PC-3 (cell line): ENCODE measurements around the gene SLC44A5. TPM values are rescaled to one million over a fixed set of nuclear protein-coding genes. Genes with fewer than 3 reads are reported as not detected.
A peak's percentile ranks its signal among the peaks of the same experiment; 100 is the strongest.

ENCODE experiments used
- ATAC-seq: fragments of 200-7000 bp; cut with Tn5 transposase; 2 replicates; pipeline ENCODE4 v1.9.1; 2020; ENCODE audit warnings: mild to moderate bottlenecking, moderate library complexity
- BruUV-seq: library from RNA; stranded (reverse); fragments of 400-500 nt; replicated peaks from 2 replicates; lab custom pipeline; 2021; lab: Mats Ljungman, UMichigan
- CTCF ChIA-PET: fragments of 300-600 bp; sonication (Branson Sonifier 250); formaldehyde crosslinking; loops from one replicate; lab custom pipeline; 2022; ENCODE audit warnings: antibody characterized with exemption; lab: Charles Lee
- POLR2A ChIA-PET: fragments of 300-600 bp; sonication (Branson Sonifier 250); formaldehyde crosslinking; loops from one replicate; lab custom pipeline; 2022; ENCODE audit warnings: antibody characterized with exemption; ENCODE audit not compliant: unreplicated experiment; lab: Charles Lee
- DNase-seq: peaks from one replicate; pipeline ENCODE4 v3.0.0-alpha.2; 2015
- H2AFZ ChIP-seq: fragments of 300-600 bp; sonication (generic); 2 replicates; pipeline ENCODE4 v1.6.0; 2016; ENCODE audit warnings: antibody characterized with exemption, low read length
- H3F3A ChIP-seq: fragments of 300-600 bp; sonication (generic); one replicate; pipeline ENCODE4 v1.6.0; 2017; ENCODE audit warnings: antibody characterized with exemption, low read length, control low read depth, mild to moderate bottlenecking; ENCODE audit not compliant: unreplicated experiment
- H3K27ac ChIP-seq: fragments of 300-600 bp; sonication (generic); 2 replicates; pipeline ENCODE4 v1.5.1; 2016; ENCODE audit warnings: mild to moderate bottlenecking, low read length
- H3K27me3 ChIP-seq: fragments of 300-600 bp; sonication (generic); 2 replicates; pipeline ENCODE4 v1.6.1; 2016; ENCODE audit warnings: low read length, mixed read lengths
- H3K36me3 ChIP-seq: fragments of 300-600 bp; sonication (generic); 2 replicates; pipeline ENCODE4 v1.6.1; 2016; ENCODE audit warnings: low read depth, mixed run types, low read length, mixed read lengths
- H3K4me1 ChIP-seq: fragments of 300-600 bp; sonication (generic); 2 replicates; pipeline ENCODE4 v1.5.1; 2016; ENCODE audit warnings: low read length; ENCODE audit not compliant: insufficient read depth
- H3K4me2 ChIP-seq: fragments of 300-600 bp; sonication (generic); 2 replicates; pipeline ENCODE4 v1.6.0; 2016; ENCODE audit warnings: low read length
- H3K4me3 ChIP-seq: fragments of 300-600 bp; sonication (generic); 2 replicates; pipeline ENCODE4 v1.5.1; 2016; ENCODE audit warnings: mild to moderate bottlenecking, low read length, mixed read lengths
- H3K79me2 ChIP-seq: fragments of 300-600 bp; sonication (generic); 2 replicates; pipeline ENCODE4 v1.6.1; 2017; ENCODE audit warnings: low read length, mixed read lengths
- H3K9ac ChIP-seq: fragments of 300-600 bp; sonication (generic); 2 replicates; pipeline ENCODE4 v1.6.0; 2016; ENCODE audit warnings: mild to moderate bottlenecking, low read length
- H3K9me2 ChIP-seq: fragments of 300-600 bp; sonication (generic); replicated peaks from 2 replicates; pipeline ENCODE4 v1.6.1; 2016; ENCODE audit warnings: mixed run types, low read length, mixed read lengths
- H3K9me3 ChIP-seq: fragments of 300-600 bp; sonication (generic); 2 replicates; pipeline ENCODE4 v1.6.1; 2016; ENCODE audit warnings: low read length, mixed read lengths
- H4K20me1 ChIP-seq: fragments of 300-600 bp; sonication (generic); 2 replicates; pipeline ENCODE4 v1.6.1; 2016; ENCODE audit warnings: low read length, mixed read lengths
- EZH2 ChIP-seq: fragments of 300-600 bp; sonication (generic); IDR thresholded peaks from one replicate; pipeline ENCODE4 v1.6.1; 2017; ENCODE audit warnings: antibody characterized with exemption, mild to moderate bottlenecking, low read length; ENCODE audit not compliant: unreplicated experiment
- EZH2phosphoT487 ChIP-seq: fragments of 300-600 bp; sonication (generic); IDR thresholded peaks from 2 replicates; pipeline ENCODE4 v1.6.1; 2018; ENCODE audit warnings: mild to moderate bottlenecking, antibody characterized with exemption, low read length, borderline replicate concordance
- intact Hi-C: fragments of 100-400 bp; cut with micrococcal nuclease; formaldehyde crosslinking; loops from 2 replicates; pipeline ENCODE4 v1.9.0; 2023
- total RNA-seq: library from RNA; depleted of rRNA; stranded (reverse); fragments of >200 nt; gene quantifications from 2 replicates; pipeline ENCODE4 v1.2.3, GENCODE V29; 2014
- TF ChIP-seq, protein P1 (sequence below): fragments of 300-600 bp; sonication (generic); conservative IDR thresholded peaks from 2 replicates; pipeline ENCODE4 v1.5.1; 2017; ENCODE audit warnings: antibody characterized with exemption, low read depth, mild to moderate bottlenecking, low read length

SLC44A5 gene
- total RNA-seq, 1 experiment from 2014 or later, result not detected

DNA sequence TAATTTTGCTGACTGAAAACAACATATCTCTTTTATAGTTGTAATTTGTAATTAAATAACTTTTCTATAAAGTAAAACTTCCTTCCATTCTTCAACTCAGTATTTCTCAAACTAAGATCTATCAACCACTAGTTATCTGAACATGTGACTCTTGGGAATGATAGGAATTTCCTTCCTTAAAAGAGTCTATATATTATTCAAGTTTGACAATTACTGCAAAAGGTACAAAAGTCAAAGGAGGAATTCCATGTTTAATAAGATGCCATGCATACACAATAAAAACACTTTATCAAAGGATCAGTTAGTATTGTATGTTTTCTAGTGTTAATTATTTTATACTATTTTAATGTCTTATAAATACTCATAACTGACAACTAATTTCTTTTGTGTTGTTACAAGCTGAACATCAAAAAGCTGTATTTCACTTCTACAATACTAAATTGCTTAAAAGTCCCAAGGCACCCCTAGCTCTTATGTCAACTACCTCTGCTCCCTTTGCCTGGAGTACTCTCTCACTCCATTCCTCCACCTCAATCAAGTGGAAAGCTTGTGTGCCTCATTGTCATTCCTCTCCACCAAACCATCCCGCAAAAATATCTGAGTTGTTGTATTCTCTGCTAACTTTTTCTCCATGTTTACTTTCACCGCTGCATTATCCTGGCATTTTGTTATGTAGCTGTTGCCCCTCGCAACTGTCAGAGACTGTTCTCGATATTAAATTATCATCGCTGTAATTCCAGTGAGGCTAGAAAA, 67.9 kb downstream of the SLC44A5 start:
- DNase-seq, result no peak
- no TSS peak for BruUV-seq
- Histone ChIP-seq H3K27ac (no peak overlapping the region), H3K4me2 (no peak overlapping the region), H3K4me3 (no peak overlapping the region), H3F3A (no peaks in the 10 kb centered on the region), H2AFZ (no peak overlapping the region), H3K9me2 (no peaks in the 10 kb centered on the region), H3K79me2 (no peaks in the 10 kb centered on the region), H3K36me3 (no peaks in the 10 kb centered on the region), H3K4me1 (no peaks in the 10 kb centered on the region), H3K9ac (no peak overlapping the region), H3K9me3 (no peaks in the 10 kb centered on the region), H4K20me1 (no peaks in the 10 kb centered on the region), H3K27me3 (peaks cover 15% of the 10 kb centered on the region)
- ATAC-seq, result no peak
- TF ChIP-seq, protein P1, sequence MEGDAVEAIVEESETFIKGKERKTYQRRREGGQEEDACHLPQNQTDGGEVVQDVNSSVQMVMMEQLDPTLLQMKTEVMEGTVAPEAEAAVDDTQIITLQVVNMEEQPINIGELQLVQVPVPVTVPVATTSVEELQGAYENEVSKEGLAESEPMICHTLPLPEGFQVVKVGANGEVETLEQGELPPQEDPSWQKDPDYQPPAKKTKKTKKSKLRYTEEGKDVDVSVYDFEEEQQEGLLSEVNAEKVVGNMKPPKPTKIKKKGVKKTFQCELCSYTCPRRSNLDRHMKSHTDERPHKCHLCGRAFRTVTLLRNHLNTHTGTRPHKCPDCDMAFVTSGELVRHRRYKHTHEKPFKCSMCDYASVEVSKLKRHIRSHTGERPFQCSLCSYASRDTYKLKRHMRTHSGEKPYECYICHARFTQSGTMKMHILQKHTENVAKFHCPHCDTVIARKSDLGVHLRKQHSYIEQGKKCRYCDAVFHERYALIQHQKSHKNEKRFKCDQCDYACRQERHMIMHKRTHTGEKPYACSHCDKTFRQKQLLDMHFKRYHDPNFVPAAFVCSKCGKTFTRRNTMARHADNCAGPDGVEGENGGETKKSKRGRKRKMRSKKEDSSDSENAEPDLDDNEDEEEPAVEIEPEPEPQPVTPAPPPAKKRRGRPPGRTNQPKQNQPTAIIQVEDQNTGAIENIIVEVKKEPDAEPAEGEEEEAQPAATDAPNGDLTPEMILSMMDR, result no peak
- TF ChIP-seq EZH2 (no peak), EZH2phosphoT487 (no peak)
- POLR2A ChIA-PET, result no interaction called here
- intact Hi-C loops, result no loop called here
- CTCF ChIA-PET, result no interaction called here

DNA sequence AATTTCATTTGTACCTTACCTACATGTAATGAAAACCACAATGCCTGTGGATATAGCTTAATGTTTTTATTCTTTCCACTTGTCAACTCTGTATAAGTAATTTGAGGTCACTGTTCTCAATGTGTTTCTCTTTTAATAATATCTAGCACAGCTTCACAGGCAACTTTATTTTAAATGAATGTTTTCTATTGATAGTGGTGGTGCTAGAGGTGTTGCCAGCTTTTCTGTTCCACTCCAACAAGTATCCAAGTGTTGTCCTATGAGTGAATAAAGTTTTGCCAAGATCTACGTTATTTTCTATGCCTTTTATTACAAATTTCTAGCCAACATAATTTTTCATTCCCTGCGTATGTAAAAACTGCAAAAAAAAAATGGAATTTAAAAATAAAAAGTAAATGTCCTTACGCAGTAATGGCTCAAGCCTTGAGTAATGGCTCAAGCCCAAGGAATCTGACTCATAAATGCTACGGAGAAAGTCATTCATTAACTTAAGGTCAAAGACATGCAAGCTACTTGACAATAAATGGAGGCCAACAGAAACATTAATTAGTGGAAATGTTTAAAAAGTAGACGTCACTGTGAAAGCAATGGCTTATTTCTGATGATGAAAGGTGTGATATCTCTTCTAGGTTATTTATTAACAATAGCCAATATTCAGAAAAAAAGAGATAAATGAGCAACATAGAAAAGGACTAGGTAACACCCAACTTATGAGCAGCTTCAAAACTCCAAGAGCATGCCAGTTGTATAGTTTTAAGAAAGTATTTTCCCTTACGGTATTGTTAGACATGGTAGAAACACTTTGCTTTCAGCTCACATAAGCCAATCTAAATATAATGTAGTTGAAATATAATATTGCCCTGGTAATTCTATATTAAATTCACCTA, 71.4 kb downstream of the SLC44A5 start:
- Histone ChIP-seq H3K79me2 (no peaks in the 10 kb centered on the region), H3K36me3 (no peaks in the 10 kb centered on the region), H2AFZ (no peak overlapping the region), H3K27ac (no peak overlapping the region), H3K4me1 (no peaks in the 10 kb centered on the region), H3K4me3 (no peak overlapping the region), H3K9me2 (no peaks in the 10 kb centered on the region), H3K27me3 (peaks cover 42% of the 10 kb centered on the region), H3K4me2 (no peak overlapping the region), H4K20me1 (no peaks in the 10 kb centered on the region), H3F3A (no peaks in the 10 kb centered on the region), H3K9me3 (no peaks in the 10 kb centered on the region), H3K9ac (no peak overlapping the region)
- POLR2A ChIA-PET, result no interaction called here
- ATAC-seq (no peak), DNase-seq (peak; percentile 19)
- CTCF ChIA-PET, result no interaction called here
- BruUV-seq, result no TSS peak
- no peak for TF ChIP-seq EZH2phosphoT487
- TF ChIP-seq, protein P1, result no peak
- TF ChIP-seq EZH2, result no peak
- intact Hi-C loops, result no loop called here
